ENCODE data around the gene LTO1.

DNA sequence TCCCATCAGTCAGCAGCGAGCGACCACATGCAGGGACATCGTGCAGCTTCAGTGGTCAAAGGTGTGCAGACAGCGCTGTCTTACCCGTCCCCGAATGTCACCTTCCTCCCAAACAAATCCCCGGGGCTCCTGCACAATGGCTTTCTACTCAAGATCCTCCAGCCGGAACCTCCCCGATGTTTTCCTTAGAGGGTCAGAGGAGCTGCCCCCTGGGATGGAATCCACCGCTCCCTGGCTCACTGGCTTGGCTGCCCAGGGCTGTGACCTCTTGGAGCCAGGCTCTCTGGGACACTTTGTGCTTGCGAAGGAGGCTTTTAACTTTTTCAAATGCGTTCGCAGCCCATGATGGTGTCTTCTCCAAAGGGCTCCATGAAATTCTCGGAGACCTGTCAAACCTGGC lies 46.0 kb upstream of the LTO1 start:
- TF ChIP-seq GATA3 (IDR thresholded peaks at IDR 0.05; ENCODE audit: low read depth, low read length): no peak
- no peak for TF ChIP-seq GATA2 (IDR thresholded peaks at IDR 0.05; ENCODE audit: low read depth, low read length)

All from SH-SY5Y (cell line).